HG03354 (cell line): ENCODE data around the gene KRTAP21-2.
"Not testable (repeated sequence)": the region's sequence is repeated elsewhere in the genome, so short reads cannot be mapped to it uniquely, and the experiment has no call there.

Experiments
- ATAC-seq: cut with Tn5 transposase; IDR thresholded peaks from one replicate; pipeline ENCODE4 v1.9.1; 2021; ENCODE audit warnings: mild to moderate bottlenecking; ENCODE audit not compliant: unreplicated experiment, poor library complexity, severe bottlenecking

Gene KRTAP21-2

GRCh38 chr21:30747159-30747558 lies at the start of gene KRTAP21-2:
KRTAP21-2 (minus strand) TSS chr21:30747259; CDS start chr21:30747202, 57 bp downstream.
- ATAC-seq: no peak

DNA sequence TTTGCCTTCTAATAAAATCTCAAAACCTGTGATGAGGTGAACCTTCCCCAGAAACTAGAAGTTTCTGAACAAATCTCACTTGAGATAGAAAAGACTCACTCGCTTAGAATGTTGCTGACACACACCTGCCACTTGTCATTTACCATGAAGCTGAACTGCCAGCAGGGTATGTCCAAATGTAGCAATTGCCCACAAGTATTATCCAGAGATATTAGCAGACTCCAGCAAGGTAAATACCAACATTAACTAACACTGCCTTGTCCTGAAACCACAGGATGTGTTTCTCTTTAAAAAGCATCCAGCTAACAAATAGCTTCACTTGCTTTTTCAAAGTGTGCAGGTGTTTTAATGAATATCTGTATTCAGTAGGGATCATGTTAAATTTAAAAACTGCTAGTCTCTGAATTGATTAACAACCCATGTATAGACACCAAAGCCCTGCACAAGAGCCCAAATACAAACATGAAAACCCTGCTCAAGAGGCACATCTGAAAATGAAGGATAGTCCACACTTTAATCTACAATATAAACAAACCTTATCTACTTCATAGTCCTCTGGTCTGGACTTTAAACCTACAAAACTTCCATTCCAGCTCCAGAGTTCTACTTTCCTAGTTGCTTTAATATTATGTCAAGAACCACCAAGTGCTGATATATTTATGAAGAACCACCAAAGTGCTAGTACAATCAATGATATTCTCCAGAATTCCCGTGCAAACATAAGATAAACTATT lies 46.7 kb upstream of the KRTAP21-2 start:
- ATAC-seq: no peak

DNA sequence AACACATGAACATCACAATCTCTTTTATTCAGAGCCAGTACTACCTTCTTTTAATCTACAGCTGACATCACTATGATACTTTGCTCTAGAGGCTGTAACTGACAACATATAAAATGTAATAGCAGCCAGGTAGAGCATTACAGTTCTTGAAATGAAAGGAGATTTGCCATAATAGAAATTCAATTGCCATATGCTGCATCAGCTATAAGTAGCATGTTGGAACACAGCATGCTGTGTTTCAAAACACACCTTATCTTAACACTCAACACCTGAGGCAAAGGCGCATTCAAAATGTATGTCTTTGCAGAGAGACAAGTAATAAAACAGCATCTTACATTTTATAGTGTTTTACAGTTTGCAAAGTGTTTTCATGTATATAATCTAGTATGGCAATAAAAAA lies 32.2 kb upstream of the KRTAP21-2 start:
- no peak for ATAC-seq

GRCh38 chr21:30769724-30770431 lies 22.8 kb upstream of the KRTAP21-2 start:
- no peak for ATAC-seq

- ATAC-seq: no peak
Measured at GRCh38 chr21:30760776-30761175, 13.7 kb upstream of the KRTAP21-2 start.

GRCh38 chr21:30758306-30758705 lies 11.2 kb upstream of the KRTAP21-2 start:
- no peak for ATAC-seq

DNA sequence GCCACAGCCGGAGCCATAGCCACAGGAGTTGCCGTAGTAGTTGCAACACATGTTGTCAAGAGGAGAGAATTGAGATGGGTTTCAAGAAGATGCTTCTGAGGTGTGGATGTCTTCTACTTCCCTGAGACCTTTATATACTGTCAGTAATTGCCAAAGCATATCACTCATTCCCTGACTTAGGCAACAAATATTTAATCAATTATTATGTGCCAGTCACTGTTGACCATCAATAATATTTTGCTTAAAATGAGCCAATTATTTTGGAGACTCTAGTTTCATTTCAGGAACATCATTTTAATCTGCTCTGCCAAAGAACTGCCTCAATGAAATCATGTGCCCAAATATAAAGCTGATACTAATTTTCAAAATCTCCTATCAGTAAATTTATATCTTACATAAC lies 8.3 kb upstream of the KRTAP21-2 start, which contains the start of gene KRTAP21-1:
Gene KRTAP21-1 (minus strand): TSS at position 101 of the 400 bp plus-strand sequence. CDS start 50 bp downstream, at position 51.
- ATAC-seq: not testable (repeated sequence)

DNA sequence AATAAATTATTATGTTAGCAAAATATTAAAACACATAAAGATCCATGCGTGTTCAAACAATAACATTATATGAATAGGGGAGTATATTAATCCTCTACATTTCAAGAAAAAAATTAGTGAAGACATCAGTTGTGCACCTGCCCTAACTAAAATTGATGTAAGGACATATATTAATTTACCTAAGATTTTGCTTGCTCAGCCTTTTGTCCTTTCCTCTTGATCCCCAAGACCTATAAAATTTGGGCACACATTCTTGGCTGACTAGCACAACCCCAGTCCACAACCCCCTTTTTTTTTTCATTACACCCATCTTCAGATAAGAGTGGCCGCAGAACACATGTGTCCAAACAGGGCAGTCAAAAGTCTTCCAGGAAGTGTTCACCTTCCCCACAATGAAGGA lies 6.6 kb downstream of the KRTAP21-2 start:
- no peak for ATAC-seq

DNA sequence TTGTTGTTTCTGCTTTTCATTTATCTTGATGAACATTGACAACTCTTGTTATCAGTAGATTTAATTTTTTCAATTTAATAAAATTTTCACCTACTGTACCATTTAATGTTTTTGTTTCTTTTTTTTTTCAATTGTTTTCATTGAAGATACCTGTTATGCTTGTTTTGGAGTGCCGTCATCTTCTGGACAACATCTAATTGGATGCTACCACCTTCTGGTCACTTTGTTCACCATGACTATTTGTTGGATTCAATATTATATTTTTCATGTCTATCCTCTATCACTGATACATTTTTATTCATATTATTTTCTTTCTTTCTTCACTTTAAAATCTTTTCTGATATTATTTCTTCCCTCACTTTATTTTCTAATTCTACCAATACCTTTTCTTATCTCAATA lies 14.0 kb downstream of the KRTAP21-2 start:
- no peak for ATAC-seq

DNA sequence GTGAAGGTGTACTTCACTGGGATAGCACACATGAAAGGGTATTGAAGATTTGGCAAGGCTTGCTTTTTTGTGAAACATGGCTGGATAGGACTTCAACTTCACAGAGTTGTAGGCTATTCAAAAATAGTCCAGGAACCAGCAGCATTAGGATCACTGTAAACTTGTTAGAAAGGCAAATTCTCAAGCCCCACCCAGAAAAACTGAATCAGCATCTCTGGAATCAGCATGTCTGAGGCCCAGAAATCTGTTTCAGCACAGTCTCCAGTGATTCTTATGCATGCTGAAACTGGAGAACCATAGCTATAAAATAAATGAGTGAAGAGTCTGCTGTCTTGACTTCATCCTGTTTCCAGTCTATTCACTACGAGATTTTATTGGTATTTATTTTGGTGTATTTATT lies 20.3 kb downstream of the KRTAP21-2 start:
- ATAC-seq: no peak

DNA sequence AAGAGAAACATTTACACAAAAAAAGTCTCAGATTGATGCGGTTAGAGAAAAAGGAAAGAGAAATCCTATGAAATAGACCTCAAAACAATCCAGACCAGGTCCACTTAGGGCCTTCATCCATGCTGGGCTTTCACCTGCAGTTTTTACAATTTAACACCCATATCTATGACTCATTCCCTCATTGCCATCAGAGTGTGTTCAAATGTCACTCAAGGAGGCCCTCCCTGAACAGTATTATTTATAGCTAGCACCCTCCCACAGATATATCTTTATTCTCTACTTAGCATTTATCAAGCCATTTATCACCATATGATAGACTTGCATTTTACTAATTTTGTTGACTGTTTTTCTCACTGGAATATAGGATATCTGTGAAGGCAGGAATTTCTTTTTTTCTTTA lies 27.7 kb downstream of the KRTAP21-2 start:
- ATAC-seq: no peak

- no peak for ATAC-seq
Measured at GRCh38 chr21:30718239-30718909, 28.7 kb downstream of the KRTAP21-2 start, which contains the start of gene KRTAP21-3. KRTAP21-3 (minus strand) TSS chr21:30718777; CDS start chr21:30718759, 18 bp downstream.

DNA sequence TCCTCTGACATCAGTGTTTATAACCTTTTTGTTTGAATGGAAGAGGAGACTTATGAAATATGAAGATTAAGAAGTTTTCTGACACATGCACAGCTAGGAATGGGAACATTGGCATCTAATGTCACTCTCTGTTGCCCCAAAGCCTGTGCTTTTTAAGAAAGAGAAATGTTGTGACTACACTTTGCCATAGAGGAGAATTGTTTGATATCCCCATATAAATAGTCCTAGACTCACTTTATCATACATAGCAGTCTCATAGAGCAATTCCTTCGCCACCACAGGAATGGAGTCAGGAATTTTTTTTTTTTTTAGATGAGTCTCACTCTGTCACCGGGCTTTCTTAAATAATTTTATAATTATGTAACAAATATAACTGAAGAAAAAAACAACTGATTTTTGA lies 30.0 kb downstream of the KRTAP21-2 start:
- no peak for ATAC-seq

GRCh38 chr21:30714946-30715345 lies 32.1 kb downstream of the KRTAP21-2 start:
- no peak for ATAC-seq

GRCh38 chr21:30714456-30714855 lies 32.6 kb downstream of the KRTAP21-2 start:
- ATAC-seq: no peak

DNA sequence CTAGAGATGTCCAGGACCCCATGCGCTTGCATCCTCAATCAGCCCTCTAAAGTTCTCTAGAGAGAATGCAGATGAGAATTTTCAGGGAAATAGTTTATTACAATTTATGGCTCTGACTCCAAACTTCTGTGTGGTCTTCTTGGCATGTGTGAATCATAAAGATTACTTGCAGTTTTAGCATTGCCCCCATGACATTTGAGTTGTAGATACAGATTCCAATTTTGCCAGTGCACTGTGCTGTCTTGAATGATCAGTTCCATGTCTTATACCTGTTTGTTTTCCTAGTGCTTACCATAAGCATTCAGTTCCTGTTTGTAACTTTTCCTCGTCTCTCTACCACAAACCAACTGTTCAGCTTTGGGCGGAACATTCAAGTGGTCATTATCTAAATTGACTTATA lies 33.3 kb downstream of the KRTAP21-2 start:
- ATAC-seq: no peak

- ATAC-seq: no peak
Measured at GRCh38 chr21:30710499-30710898, 36.6 kb downstream of the KRTAP21-2 start.

DNA sequence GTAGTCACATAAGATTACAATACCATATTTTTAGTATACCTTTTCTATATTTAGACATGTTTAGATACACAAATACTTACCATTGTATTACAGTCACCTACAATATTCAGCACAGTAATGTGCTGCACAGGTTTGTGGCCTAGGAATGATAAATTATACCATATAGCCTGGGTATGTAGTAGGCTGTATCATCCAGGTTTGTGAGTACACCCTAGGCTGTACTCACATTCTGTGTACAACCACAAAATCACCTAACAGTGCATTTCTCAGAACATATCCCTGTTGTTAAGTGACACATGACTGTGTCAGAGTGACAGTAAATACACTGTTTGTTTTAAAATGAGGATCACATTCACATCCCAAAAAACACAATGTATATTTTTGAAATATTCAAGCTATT lies 39.6 kb downstream of the KRTAP21-2 start:
- ATAC-seq: no peak
